Peyer's patch (tissue), 4 donors: ENCODE data around the gene REXO1. TPM values are rescaled to one million over a fixed set of nuclear protein-coding genes. Genes with fewer than 3 reads are reported as not detected.

Experiments
- DNase-seq, 3 donors: peaks; one replicate each; pipeline ENCODE4 v3.0.0-alpha.2; 2017 to 2019
- H3K27ac ChIP-seq, 4 donors: fragments of 200-600 bp; sonication (generic); one replicate each; pipeline ENCODE4 v1.5.1; 2016 to 2019
- H3K27me3 ChIP-seq, 2 donors: fragments of 200-600 bp; sonication (generic); one replicate each; pipeline ENCODE4 v1.5.1; 2019
- H3K36me3 ChIP-seq, 3 donors: fragments of 200-600 bp; sonication (generic); one replicate each; pipeline ENCODE4 v1.5.1; 2016 to 2019
- H3K4me1 ChIP-seq, 4 donors: fragments of 200-600 bp; sonication (generic); one replicate each; pipeline ENCODE4 v1.5.1; 2016 to 2019
- H3K4me3 ChIP-seq, 4 donors: fragments of 200-600 bp; sonication (generic); 1 replicate in 3 of 4; 2 replicates in 1 of 4; pipeline ENCODE4 v1.5.1; 2016 to 2019; ENCODE audit warnings: mild to moderate bottlenecking in 1 of 4
- H3K9me3 ChIP-seq, 4 donors: fragments of 200-600 bp; sonication (generic); one replicate each; pipeline ENCODE4 v1.5.1; 2016 to 2019; ENCODE audit warnings: mild to moderate bottlenecking in 1 of 4
- CTCF ChIP-seq, 6 experiments: fragments of 450-650 bp in 4 of 6; fragments of 200-600 bp in 2 of 6; sonication (generic) in 1 of 6; IDR thresholded peaks; one replicate each; pipeline ENCODE4 v1.5.1; 2017 to 2019; ENCODE audit warnings: antibody characterized with exemption in 6 of 6, mild to moderate bottlenecking in 3 of 6, moderate library complexity in 1 of 6
- POLR2A ChIP-seq, 2 donors: fragments of 450-650 bp; IDR thresholded peaks; one replicate each; pipeline ENCODE4 v1.5.1; 2017; ENCODE audit warnings: antibody characterized with exemption in 2 of 2, mild to moderate bottlenecking in 2 of 2, moderate library complexity in 2 of 2
- total RNA-seq, 4 donors: library from RNA; depleted of rRNA; stranded (reverse); fragments of >200 nt; gene quantifications; one replicate each; pipeline ENCODE4 v1.1.0, GENCODE V29; 2016

The REXO1 gene
- total RNA-seq, 4 donors from 2014 or later: 47.0 to 101 (median 57.2) TPM

- no peaks in the 10 kb centered on the region for H3K9me3 ChIP-seq
- DNase-seq: no peak
- peaks cover 0 to 11% (median 0%) of the 10 kb centered on the region in 3 donors for H3K36me3 ChIP-seq
- H3K27me3 ChIP-seq: no peaks in the 10 kb centered on the region
- TF ChIP-seq CTCF (IDR thresholded peaks at IDR 0.05) (no peak), POLR2A (IDR thresholded peaks at IDR 0.05) (no peak)
- peaks cover 6 to 19% (median 13%) of the 10 kb centered on the region in 4 donors for H3K4me1 ChIP-seq
- no peak overlapping the region for H3K4me3 ChIP-seq
- H3K27ac ChIP-seq: no peak overlapping the region
Measured at GRCh38 chr19:1810439-1811160, 37.7 kb downstream of the REXO1 start.

GRCh38 chr19:1809678-1810077 lies 38.6 kb downstream of the REXO1 start:
- Histone ChIP-seq H3K4me3 (no peak overlapping the region), H3K4me1 (peaks cover 6 to 19% (median 13%) of the 10 kb centered on the region in 4 donors), H3K27me3 (no peaks in the 10 kb centered on the region), H3K9me3 (no peaks in the 10 kb centered on the region), H3K27ac (no peak overlapping the region), H3K36me3 (peaks cover 0 to 2% (median 0%) of the 10 kb centered on the region in 3 donors)
- no peak for TF ChIP-seq POLR2A (IDR thresholded peaks at IDR 0.05)
- DNase-seq: no peak

- Histone ChIP-seq H3K27ac (no peak overlapping the region), H3K9me3 (no peaks in the 10 kb centered on the region), H3K4me1 (peaks cover 6 to 16% (median 11%) of the 10 kb centered on the region in 4 donors), H3K4me3 (no peak overlapping the region), H3K36me3 (no peaks in the 10 kb centered on the region), H3K27me3 (no peaks in the 10 kb centered on the region)
- DNase-seq: no peak
- TF ChIP-seq POLR2A (IDR thresholded peaks at IDR 0.05) (no peak), CTCF (IDR thresholded peaks at IDR 0.05) (no peak)
Measured at GRCh38 chr19:1808395-1808731, 39.9 kb downstream of the REXO1 start.

GRCh38 chr19:1807695-1808394 lies 40.4 kb downstream of the REXO1 start:
- Histone ChIP-seq H3K4me1 (peaks cover 6 to 11% (median 7%) of the 10 kb centered on the region in 4 donors), H3K9me3 (no peaks in the 10 kb centered on the region), H3K27ac (no peak overlapping the region), H3K27me3 (no peaks in the 10 kb centered on the region), H3K4me3 (no peak overlapping the region), H3K36me3 (no peaks in the 10 kb centered on the region)
- no peak for TF ChIP-seq POLR2A (IDR thresholded peaks at IDR 0.05)
- no peak for TF ChIP-seq CTCF (IDR thresholded peaks at IDR 0.05)
- no peak for DNase-seq

GRCh38 chr19:1807030-1807694 lies 41.1 kb downstream of the REXO1 start:
- H3K9me3 ChIP-seq: no peaks in the 10 kb centered on the region
- H3K27me3 ChIP-seq: no peaks in the 10 kb centered on the region
- TF ChIP-seq CTCF (IDR thresholded peaks at IDR 0.05): no peak
- TF ChIP-seq POLR2A (IDR thresholded peaks at IDR 0.05): no peak
- DNase-seq: no peak
- H3K4me3 ChIP-seq: no peak overlapping the region
- no peak overlapping the region for H3K27ac ChIP-seq
- peaks cover 6 to 9% (median 6%) of the 10 kb centered on the region in 4 donors for H3K4me1 ChIP-seq
- no peaks in the 10 kb centered on the region for H3K36me3 ChIP-seq
